ENCODE measurements around the gene HOXD9. TPM values are rescaled to one million over a fixed set of nuclear protein-coding genes. Genes with fewer than 3 reads are reported as not detected.

Gene HOXD9
- total and polyA plus RNA-seq, 9 donors = 0.75 to 8.8 (median 4.7) TPM

DNA sequence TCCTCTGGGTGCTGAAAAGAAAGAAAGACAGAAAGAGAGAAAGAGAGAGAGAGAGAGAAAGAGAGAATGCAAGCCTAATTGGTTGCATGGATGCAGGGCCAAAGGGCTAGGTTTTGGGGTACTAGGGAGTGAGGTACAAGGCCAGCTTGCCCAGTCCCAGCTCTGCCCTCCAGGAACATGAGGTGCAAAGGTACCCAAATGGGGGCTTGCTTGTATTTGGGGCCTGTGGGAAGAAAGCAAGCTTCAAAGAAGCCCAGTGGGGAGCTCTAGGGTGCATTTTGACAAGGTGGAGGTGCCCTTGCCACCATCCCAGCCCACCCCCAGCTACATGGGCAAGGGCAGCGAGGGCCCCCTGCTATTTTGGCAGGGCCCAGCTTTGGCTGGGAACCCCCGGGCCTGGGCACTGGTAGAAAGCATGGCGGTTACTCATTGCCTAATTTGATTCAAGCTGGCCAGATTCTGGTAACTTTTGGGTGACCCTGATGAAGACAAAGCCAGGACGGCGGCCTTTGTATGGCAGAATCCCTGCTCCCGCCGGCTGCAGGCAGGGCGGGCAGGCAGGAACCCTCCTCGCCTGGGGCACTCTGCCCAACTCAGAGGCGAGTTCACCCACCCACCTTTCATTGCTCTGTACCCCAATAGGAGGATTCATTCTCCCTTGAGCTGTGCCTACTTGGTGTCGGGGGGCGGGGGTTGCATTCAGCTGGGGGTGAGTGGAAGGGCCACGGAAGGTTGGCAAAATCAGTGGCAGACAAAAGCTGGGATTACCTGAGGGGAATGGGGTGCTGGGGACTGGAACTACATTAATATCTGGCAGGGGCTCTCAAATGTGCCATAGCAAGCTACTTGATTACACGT is 28.3 kb downstream of the HOXD9 start:
- no peaks in the 10 kb centered on the region for H3K4me1 ChIP-seq (ENCODE audit: control insufficient read depth, insufficient read depth, low read length)
- 85% methylated on average over 6 of the region's 14 CpGs for whole genome bisulfite sequencing (ENCODE audit: insufficient coverage)
- no peak overlapping the region for H3K27ac ChIP-seq (ENCODE audit: low read length)
- peaks cover 83% of the 10 kb centered on the region for H3K27me3 ChIP-seq (ENCODE audit: control insufficient read depth, insufficient read depth, low read length)
- H3K36me3 ChIP-seq (ENCODE audit: control insufficient read depth, insufficient read depth, low read length) = peaks cover 20% of the 10 kb centered on the region
- H3K4me3 ChIP-seq (ENCODE audit: low read length) = no peak overlapping the region
- no peak for DNase-seq
- H3K9me3 ChIP-seq (replicated peaks; ENCODE audit: control insufficient read depth, low read depth, low read length) = no peaks in the 10 kb centered on the region

- H3K4me3 ChIP-seq (ENCODE audit: low read length) = no peak within 1 kb of the TSS
- H3K9me3 ChIP-seq (replicated peaks; ENCODE audit: control insufficient read depth, low read depth, low read length) = no peaks in the 10 kb centered on the region
- WGBS (ENCODE audit: insufficient coverage) = 47% methylated on average over 45 of the region's 55 CpGs
- H3K36me3 ChIP-seq (ENCODE audit: control insufficient read depth, insufficient read depth, low read length) = peaks cover 20% of the 10 kb centered on the region
- H3K27ac ChIP-seq (ENCODE audit: low read length) = no peak within 1 kb of the TSS
- peaks cover 85% of the 10 kb centered on the region for H3K27me3 ChIP-seq (ENCODE audit: control insufficient read depth, insufficient read depth, low read length)
- peaks cover 4% of the 10 kb centered on the region for H3K4me1 ChIP-seq (ENCODE audit: control insufficient read depth, insufficient read depth, low read length)
- no peak for DNase-seq
Observed at GRCh38 chr2:176151442-176152287, 29.1 kb downstream of the HOXD9 start, which contains the start of gene HOXD4. TSS of gene HOXD4 (plus strand) at chr2:176151550. CDS start at chr2:176151634, 84 bp downstream.

DNA sequence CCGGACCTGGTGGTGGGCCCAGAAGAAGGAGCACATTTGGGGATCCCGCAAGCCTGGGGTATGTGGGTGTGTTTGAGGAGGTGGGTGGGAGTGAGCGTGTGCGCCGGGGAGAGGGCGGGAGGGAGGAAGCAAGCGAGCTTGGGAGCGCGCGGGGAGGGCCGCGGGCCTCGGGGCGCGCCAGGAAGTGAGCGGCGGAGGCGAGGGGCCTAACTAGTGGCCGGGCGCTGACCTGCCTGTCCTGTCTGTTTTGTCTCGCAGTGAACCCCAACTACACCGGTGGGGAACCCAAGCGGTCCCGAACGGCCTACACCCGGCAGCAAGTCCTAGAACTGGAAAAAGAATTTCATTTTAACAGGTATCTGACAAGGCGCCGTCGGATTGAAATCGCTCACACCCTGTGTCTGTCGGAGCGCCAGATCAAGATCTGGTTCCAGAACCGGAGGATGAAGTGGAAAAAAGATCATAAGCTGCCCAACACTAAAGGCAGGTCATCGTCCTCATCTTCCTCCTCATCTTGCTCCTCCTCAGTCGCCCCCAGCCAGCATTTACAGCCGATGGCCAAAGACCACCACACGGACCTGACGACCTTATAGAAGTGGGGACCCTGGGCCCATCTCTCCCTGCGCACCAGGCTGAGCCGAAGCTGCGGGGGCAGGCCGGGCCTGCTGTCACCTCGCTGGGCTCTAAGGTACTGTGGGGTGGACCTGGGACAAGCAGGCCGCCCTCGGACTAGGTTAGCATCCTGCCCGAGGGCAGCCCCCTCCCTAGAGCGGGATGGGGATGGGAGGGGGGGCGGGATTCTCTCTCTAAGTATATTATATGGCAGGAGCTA is 30.0 kb downstream of the HOXD9 start:
- Histone ChIP-seq H3K27me3 (ENCODE audit: control insufficient read depth, insufficient read depth, low read length) (peaks cover 85% of the 10 kb centered on the region), H3K4me3 (ENCODE audit: low read length) (no peak overlapping the region), H3K9me3 (replicated peaks; ENCODE audit: control insufficient read depth, low read depth, low read length) (no peaks in the 10 kb centered on the region), H3K4me1 (ENCODE audit: control insufficient read depth, insufficient read depth, low read length) (peaks cover 10% of the 10 kb centered on the region), H3K36me3 (ENCODE audit: control insufficient read depth, insufficient read depth, low read length) (peaks cover 20% of the 10 kb centered on the region), H3K27ac (ENCODE audit: low read length) (no peak overlapping the region)
- WGBS (ENCODE audit: insufficient coverage) = 61% methylated on average over 36 of the region's 48 CpGs
- no peak for DNase-seq

DNA sequence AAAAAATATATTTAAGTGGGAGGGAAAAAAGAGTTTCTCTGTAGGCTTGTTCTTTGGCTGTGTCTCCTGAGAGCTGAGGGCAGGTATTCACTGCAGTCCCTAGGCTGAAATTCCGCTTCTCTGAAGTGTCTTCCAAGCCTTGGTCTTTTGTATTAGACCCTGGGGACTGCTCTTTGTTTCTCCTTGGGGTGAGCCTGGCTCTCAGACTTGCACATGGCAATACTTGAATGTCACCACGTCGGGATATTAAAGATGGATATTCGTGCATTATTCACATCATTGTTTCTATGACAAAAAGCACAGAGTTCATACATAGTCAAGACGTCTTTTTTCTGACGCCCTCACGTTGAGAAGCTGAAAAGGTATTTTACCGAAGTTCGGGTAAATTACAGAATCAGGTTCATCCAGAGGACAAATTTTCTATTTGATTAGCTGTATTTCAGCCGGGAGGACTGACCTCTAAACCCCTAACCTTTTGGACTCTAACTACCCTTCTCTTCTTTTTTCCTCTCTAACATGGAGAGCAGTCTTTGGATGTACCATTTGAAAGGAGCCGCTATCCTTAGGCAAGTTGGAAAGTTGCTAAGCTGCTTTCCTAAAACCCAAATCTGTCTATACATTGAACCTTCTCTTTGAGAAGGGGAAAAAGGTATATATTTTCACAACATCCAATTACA is 32.2 kb downstream of the HOXD9 start:
- DNase-seq = no peak
- WGBS (ENCODE audit: insufficient coverage) = 81% methylated on average over 3 of the region's 11 CpGs
- Histone ChIP-seq H3K27me3 (ENCODE audit: control insufficient read depth, insufficient read depth, low read length) (peaks cover 85% of the 10 kb centered on the region), H3K36me3 (ENCODE audit: control insufficient read depth, insufficient read depth, low read length) (peaks cover 20% of the 10 kb centered on the region), H3K27ac (ENCODE audit: low read length) (no peak overlapping the region), H3K4me1 (ENCODE audit: control insufficient read depth, insufficient read depth, low read length) (peaks cover 22% of the 10 kb centered on the region), H3K4me3 (ENCODE audit: low read length) (no peak overlapping the region), H3K9me3 (replicated peaks; ENCODE audit: control insufficient read depth, low read depth, low read length) (no peaks in the 10 kb centered on the region)

- Histone ChIP-seq H3K27me3 (ENCODE audit: control insufficient read depth, insufficient read depth, low read length) (peaks cover 85% of the 10 kb centered on the region), H3K27ac (ENCODE audit: low read length) (no peak overlapping the region), H3K4me1 (ENCODE audit: control insufficient read depth, insufficient read depth, low read length) (peaks cover 30% of the 10 kb centered on the region), H3K4me3 (ENCODE audit: low read length) (no peak overlapping the region), H3K9me3 (replicated peaks; ENCODE audit: control insufficient read depth, low read depth, low read length) (no peaks in the 10 kb centered on the region), H3K36me3 (ENCODE audit: control insufficient read depth, insufficient read depth, low read length) (peaks cover 18% of the 10 kb centered on the region)
- no peak for DNase-seq
- WGBS (ENCODE audit: insufficient coverage) = 67% methylated on average over 1 of the region's 6 CpGs
Observed at GRCh38 chr2:176155356-176156044, 33.0 kb downstream of the HOXD9 start.

- peaks cover 15% of the 10 kb centered on the region for H3K36me3 ChIP-seq (ENCODE audit: control insufficient read depth, insufficient read depth, low read length)
- H3K27ac ChIP-seq (ENCODE audit: low read length) = no peak overlapping the region
- WGBS (ENCODE audit: insufficient coverage) = 81% methylated on average over 3 of the region's 8 CpGs
- DNase-seq = no peak
- peaks cover 85% of the 10 kb centered on the region for H3K27me3 ChIP-seq (ENCODE audit: control insufficient read depth, insufficient read depth, low read length)
- no peak overlapping the region for H3K4me3 ChIP-seq (ENCODE audit: low read length)
- H3K9me3 ChIP-seq (replicated peaks; ENCODE audit: control insufficient read depth, low read depth, low read length) = no peaks in the 10 kb centered on the region
- H3K4me1 ChIP-seq (ENCODE audit: control insufficient read depth, insufficient read depth, low read length) = peaks cover 34% of the 10 kb centered on the region
Observed at GRCh38 chr2:176156301-176156806, 33.8 kb downstream of the HOXD9 start.

DNA sequence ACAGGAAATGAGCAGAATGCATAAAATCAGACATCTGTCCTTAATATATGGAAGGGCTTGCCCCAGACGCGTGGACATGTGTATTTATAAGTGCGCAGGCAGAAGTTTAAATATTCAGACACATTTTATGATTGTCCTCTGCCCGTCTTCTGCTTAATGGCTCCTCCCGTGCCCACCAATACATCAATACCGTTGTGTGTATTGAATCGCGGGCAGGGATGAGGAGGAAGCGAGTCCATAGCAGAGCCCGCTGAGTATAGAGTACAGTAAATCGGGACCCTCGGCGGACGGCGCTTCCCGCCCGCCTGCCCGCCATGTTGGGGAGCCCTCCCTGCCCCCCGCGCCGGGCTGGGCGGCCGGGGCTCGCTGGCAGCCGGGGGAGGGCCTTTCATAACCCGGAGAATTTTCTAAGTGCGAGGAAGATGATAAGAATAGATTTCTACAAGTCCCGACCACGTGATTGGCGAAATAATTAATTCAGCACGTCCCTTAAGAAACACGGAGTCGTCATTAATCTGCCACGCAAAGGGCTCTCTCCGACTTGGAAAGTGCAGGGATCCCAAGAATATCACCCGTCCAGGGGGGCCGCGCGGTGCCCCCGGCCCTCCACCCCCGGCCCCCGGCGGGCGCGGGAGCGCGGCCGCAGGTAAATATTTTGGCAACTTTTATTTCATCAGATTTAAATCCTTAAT is 34.4 kb downstream of the HOXD9 start, which contains the start of gene HOXD3:
Gene HOXD3 (plus strand): TSS at position 501 of the 692 bp plus-strand sequence. CDS start 11,808 bp downstream, outside the sequence.
- Histone ChIP-seq H3K4me1 (ENCODE audit: control insufficient read depth, insufficient read depth, low read length) (peaks cover 38% of the 10 kb centered on the region), H3K9me3 (replicated peaks; ENCODE audit: control insufficient read depth, low read depth, low read length) (no peaks in the 10 kb centered on the region), H3K4me3 (ENCODE audit: low read length) (peak within 1 kb of the TSS; percentile 10), H3K36me3 (ENCODE audit: control insufficient read depth, insufficient read depth, low read length) (peaks cover 15% of the 10 kb centered on the region), H3K27ac (ENCODE audit: low read length) (no peak within 1 kb of the TSS), H3K27me3 (ENCODE audit: control insufficient read depth, insufficient read depth, low read length) (peaks cover 85% of the 10 kb centered on the region)
- DNase-seq = no peak
- 29% methylated on average over 33 of the region's 48 CpGs for WGBS (ENCODE audit: insufficient coverage)

- 42% methylated on average over 38 of the region's 43 CpGs for WGBS (ENCODE audit: insufficient coverage)
- Histone ChIP-seq H3K9me3 (replicated peaks; ENCODE audit: control insufficient read depth, low read depth, low read length) (no peaks in the 10 kb centered on the region), H3K4me1 (ENCODE audit: control insufficient read depth, insufficient read depth, low read length) (peaks cover 45% of the 10 kb centered on the region), H3K27ac (ENCODE audit: low read length) (no peak overlapping the region), H3K4me3 (ENCODE audit: low read length) (peak overlapping the region; percentile 10), H3K36me3 (ENCODE audit: control insufficient read depth, insufficient read depth, low read length) (peaks cover 12% of the 10 kb centered on the region), H3K27me3 (ENCODE audit: control insufficient read depth, insufficient read depth, low read length) (peaks cover 85% of the 10 kb centered on the region)
- no peak for DNase-seq
Observed at GRCh38 chr2:176157499-176158185, 35.1 kb downstream of the HOXD9 start.

Measured in muscle of leg (tissue), 11 donors.